SU-DHL-6 (cell line): ENCODE results near the gene PPFIA4.

Experiments
- CTCF ChIP-seq: fragments of 200-600 bp; sonication (generic); IDR thresholded peaks from one replicate; pipeline ENCODE4 v1.5.1; 2017; ENCODE audit warnings: antibody characterized with exemption, mild to moderate bottlenecking, low read length, moderate library complexity; ENCODE audit not compliant: insufficient read depth, poor library complexity, severe bottlenecking
- EZH2phosphoT487 ChIP-seq: fragments of 200-600 bp; sonication (generic), shearing (Covaris generic); conservative IDR thresholded peaks from 2 replicates; pipeline ENCODE4 v1.6.1; 2018; ENCODE audit warnings: mild to moderate bottlenecking, antibody characterized with exemption, low read length, moderate library complexity, mixed read lengths

GRCh38 chr1:203033287-203033686, 7.0 kb downstream of the PPFIA4 start:
- TF ChIP-seq CTCF, result no peak
- no peak for TF ChIP-seq EZH2phosphoT487
